PC-9 (cell line): ENCODE measurements around the gene SEC61B. TPM values are rescaled to one million over a fixed set of nuclear protein-coding genes. Genes with fewer than 3 reads are reported as not detected.

Experiments
- BruUV-seq: library from RNA; stranded (reverse); fragments of 400-500 nt; replicated peaks from 2 replicates; lab custom pipeline; 2021; lab: Mats Ljungman, UMichigan
- CTCF ChIA-PET: fragments of 300-600 bp; sonication (Branson Sonifier 250); formaldehyde crosslinking; loops from one replicate; lab custom pipeline; 2022; ENCODE audit warnings: antibody characterized with exemption; lab: Charles Lee
- POLR2A ChIA-PET: fragments of 300-600 bp; sonication (Branson Sonifier 250); formaldehyde crosslinking; loops from one replicate; lab custom pipeline; 2022; ENCODE audit warnings: antibody characterized with exemption; ENCODE audit not compliant: unreplicated experiment; lab: Charles Lee
- DNase-seq, 2 experiments: peaks; one replicate each; pipeline versions ENCODE4 v3.0.0 to v3.0.0-alpha.2; 2015 to 2022; ENCODE audit warnings: mixed read lengths in 1 of 2
- H2AFZ ChIP-seq: fragments of 200-600 bp; sonication (generic); 2 replicates; pipeline ENCODE4 v1.8.1; 2017; ENCODE audit warnings: antibody characterized with exemption
- H3F3A ChIP-seq: fragments of 200-600 bp; sonication (generic); 2 replicates; pipeline ENCODE4 v1.8.1; 2017; ENCODE audit warnings: antibody characterized with exemption, mild to moderate bottlenecking, low read depth; ENCODE audit not compliant: insufficient read depth
- H3K27ac ChIP-seq: fragments of 200-600 bp; sonication (generic); 2 replicates; pipeline ENCODE4 v1.6.1; 2016; ENCODE audit warnings: mixed run types
- H3K27me3 ChIP-seq: fragments of 200-600 bp; sonication (generic); 2 replicates; pipeline ENCODE4 v1.6.1; 2016; ENCODE audit warnings: low read depth, mixed run types; ENCODE audit not compliant: insufficient read depth
- H3K36me3 ChIP-seq: fragments of 200-600 bp; sonication (generic); 2 replicates; pipeline ENCODE4 v1.6.1; 2016; ENCODE audit warnings: low read depth, mixed run types
- H3K4me1 ChIP-seq: fragments of 200-600 bp; sonication (generic); replicated peaks from 2 replicates; pipeline ENCODE4 v1.6.1; 2016; ENCODE audit warnings: mixed run types; ENCODE audit not compliant: insufficient read depth
- H3K4me2 ChIP-seq: fragments of 200-600 bp; sonication (generic); 2 replicates; pipeline ENCODE4 v1.6.1; 2017; ENCODE audit warnings: mixed run types
- H3K4me3 ChIP-seq: fragments of 200-600 bp; sonication (generic); 2 replicates; pipeline ENCODE4 v1.6.1; 2016; ENCODE audit warnings: mixed run types
- H3K79me2 ChIP-seq: fragments of 200-600 bp; sonication (generic); 2 replicates; pipeline ENCODE4 v1.6.1; 2017; ENCODE audit warnings: low read depth, mixed run types
- H3K9me2 ChIP-seq: fragments of 200-600 bp; sonication (generic); 2 replicates; pipeline ENCODE4 v1.8.1; 2017; ENCODE audit warnings: mild to moderate bottlenecking; ENCODE audit not compliant: insufficient read depth
- H3K9me3 ChIP-seq: fragments of 200-600 bp; sonication (generic); 2 replicates; pipeline ENCODE4 v1.8.1; 2016; ENCODE audit warnings: low read depth; ENCODE audit not compliant: insufficient read depth
- H4K20me1 ChIP-seq: fragments of 200-600 bp; sonication (generic); 2 replicates; pipeline ENCODE4 v1.8.1; 2017; ENCODE audit not compliant: insufficient read depth
- EZH2 ChIP-seq: fragments of 200-600 bp; sonication (generic); IDR thresholded peaks from 2 replicates; pipeline ENCODE4 v1.8.0; 2017; ENCODE audit warnings: antibody characterized with exemption, low read depth
- intact Hi-C: fragments of 100-400 bp; cut with micrococcal nuclease; formaldehyde crosslinking; loops from one replicate; pipeline ENCODE4 v1.10.0; 2022; ENCODE audit not compliant: unreplicated experiment
- total RNA-seq: library from RNA; stranded (reverse); gene quantifications from 2 replicates; pipeline ENCODE4 v1.2.3, GENCODE V29; 2021
- TF ChIP-seq, protein P1 (sequence below): fragments of 200-600 bp; sonication (generic); conservative IDR thresholded peaks from 2 replicates; pipeline ENCODE4 v1.6.1; 2017; ENCODE audit warnings: mixed run types, antibody characterized with exemption, mild to moderate bottlenecking, moderate library complexity

The SEC61B gene
- total RNA-seq, 1 experiment from 2014 or later, result 163 TPM

DNA sequence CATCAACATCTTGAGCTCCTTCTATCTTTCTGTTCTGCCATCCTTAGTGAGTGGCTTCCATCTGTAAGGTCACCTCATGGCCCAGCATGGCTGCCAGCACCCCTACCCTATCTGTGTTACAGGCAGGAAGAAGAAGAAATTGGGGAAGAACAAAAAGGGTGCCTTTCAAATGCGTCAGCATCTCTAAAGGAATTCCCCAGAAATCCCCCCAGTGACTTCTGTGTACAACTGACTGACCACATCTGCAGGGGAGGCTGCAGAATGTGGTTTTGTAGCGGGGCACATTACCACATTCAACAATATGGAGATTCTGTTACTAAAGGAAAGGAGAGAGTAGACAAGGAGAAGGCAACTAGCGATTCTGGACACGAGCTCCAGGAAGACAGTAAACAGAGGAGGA, 40.5 kb upstream of the SEC61B start:
- no peaks in the 10 kb centered on the region for H3K27me3 ChIP-seq
- no peaks in the 10 kb centered on the region for H3K36me3 ChIP-seq
- H3K27ac ChIP-seq, result no peak overlapping the region
- H4K20me1 ChIP-seq, result no peaks in the 10 kb centered on the region
- no peak overlapping the region for H2AFZ ChIP-seq
- TF ChIP-seq EZH2, result no peak
- TF ChIP-seq, protein P1, sequence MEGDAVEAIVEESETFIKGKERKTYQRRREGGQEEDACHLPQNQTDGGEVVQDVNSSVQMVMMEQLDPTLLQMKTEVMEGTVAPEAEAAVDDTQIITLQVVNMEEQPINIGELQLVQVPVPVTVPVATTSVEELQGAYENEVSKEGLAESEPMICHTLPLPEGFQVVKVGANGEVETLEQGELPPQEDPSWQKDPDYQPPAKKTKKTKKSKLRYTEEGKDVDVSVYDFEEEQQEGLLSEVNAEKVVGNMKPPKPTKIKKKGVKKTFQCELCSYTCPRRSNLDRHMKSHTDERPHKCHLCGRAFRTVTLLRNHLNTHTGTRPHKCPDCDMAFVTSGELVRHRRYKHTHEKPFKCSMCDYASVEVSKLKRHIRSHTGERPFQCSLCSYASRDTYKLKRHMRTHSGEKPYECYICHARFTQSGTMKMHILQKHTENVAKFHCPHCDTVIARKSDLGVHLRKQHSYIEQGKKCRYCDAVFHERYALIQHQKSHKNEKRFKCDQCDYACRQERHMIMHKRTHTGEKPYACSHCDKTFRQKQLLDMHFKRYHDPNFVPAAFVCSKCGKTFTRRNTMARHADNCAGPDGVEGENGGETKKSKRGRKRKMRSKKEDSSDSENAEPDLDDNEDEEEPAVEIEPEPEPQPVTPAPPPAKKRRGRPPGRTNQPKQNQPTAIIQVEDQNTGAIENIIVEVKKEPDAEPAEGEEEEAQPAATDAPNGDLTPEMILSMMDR, result no peak
- H3K9me2 ChIP-seq, result no peaks in the 10 kb centered on the region
- DNase-seq, result no peak
- no peaks in the 10 kb centered on the region for H3K4me1 ChIP-seq
- intact Hi-C loops, result loop anchor here (5.0 to 10.0 kb wide), 4 partner anchors 86 to 1416 kb away; no protein-coding TSS in a partner anchor
- H3K4me2 ChIP-seq, result no peak overlapping the region
- no peaks in the 10 kb centered on the region for H3F3A ChIP-seq
- ChIA-PET POLR2A (no interaction called here), CTCF (no interaction called here)
- BruUV-seq, result no TSS peak
- no peaks in the 10 kb centered on the region for H3K9me3 ChIP-seq
- no peak overlapping the region for H3K4me3 ChIP-seq
- no peaks in the 10 kb centered on the region for H3K79me2 ChIP-seq

DNA sequence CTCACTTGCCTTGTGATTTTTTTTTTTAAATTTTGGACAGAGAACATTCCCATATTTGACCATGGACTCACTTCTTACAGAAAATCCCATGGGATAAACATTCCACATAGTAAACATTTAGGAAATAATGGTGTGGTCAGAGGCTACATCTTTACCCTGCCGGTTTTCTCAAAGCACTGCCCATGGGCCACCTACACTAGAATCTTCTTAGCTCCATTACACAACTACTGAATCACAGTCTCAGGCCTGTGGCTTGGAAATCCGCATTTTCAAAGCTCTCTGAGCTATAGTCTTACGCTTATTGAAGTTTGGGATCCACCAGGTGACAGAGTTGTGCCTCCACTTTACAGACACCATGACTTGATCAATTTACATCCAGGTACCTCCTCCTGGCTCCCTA, 39.7 kb upstream of the SEC61B start:
- Histone ChIP-seq H3K4me1 (no peaks in the 10 kb centered on the region), H3K9me2 (no peaks in the 10 kb centered on the region), H3K4me2 (no peak overlapping the region), H3K4me3 (no peak overlapping the region), H4K20me1 (no peaks in the 10 kb centered on the region), H2AFZ (no peak overlapping the region), H3K9me3 (no peaks in the 10 kb centered on the region), H3F3A (no peaks in the 10 kb centered on the region), H3K27me3 (no peaks in the 10 kb centered on the region), H3K27ac (no peak overlapping the region), H3K79me2 (no peaks in the 10 kb centered on the region), H3K36me3 (no peaks in the 10 kb centered on the region)
- BruUV-seq, result no TSS peak
- DNase-seq, result no peak
- ChIA-PET POLR2A (no interaction called here), CTCF (interaction anchor here (0.5 kb wide), 1 partner anchor 955 kb away, joined by 3 read pairs; no protein-coding TSS in a partner anchor)
- intact Hi-C loops, result loop anchor here (5.0 to 10.0 kb wide), 4 partner anchors 85 to 1415 kb away; no protein-coding TSS in a partner anchor
- no peak for TF ChIP-seq EZH2
- TF ChIP-seq, protein P1, result no peak

DNA sequence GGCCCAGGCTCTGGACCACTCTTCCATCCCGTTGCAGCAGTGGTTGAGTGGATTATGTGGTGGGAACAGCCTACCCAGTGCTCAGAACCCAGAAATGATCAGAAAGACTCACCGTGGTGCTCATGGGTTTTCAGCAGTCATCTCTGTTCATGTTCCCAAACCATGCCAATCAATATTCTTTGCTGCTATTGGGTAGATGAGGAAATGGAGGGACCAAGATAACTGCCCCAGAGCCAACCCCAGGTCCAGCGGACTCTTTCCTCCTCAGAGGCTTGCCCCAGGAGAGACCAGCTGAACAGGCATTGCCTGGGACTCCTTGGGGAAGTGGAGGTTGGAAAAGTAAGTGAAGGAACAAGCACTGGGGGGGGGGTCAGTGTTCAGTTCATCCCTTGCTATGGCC, 38.5 kb upstream of the SEC61B start:
- Histone ChIP-seq H3K27ac (no peak overlapping the region), H3K9me2 (no peaks in the 10 kb centered on the region), H3F3A (no peaks in the 10 kb centered on the region), H3K9me3 (no peaks in the 10 kb centered on the region), H4K20me1 (no peaks in the 10 kb centered on the region), H2AFZ (no peak overlapping the region), H3K79me2 (no peaks in the 10 kb centered on the region), H3K36me3 (no peaks in the 10 kb centered on the region), H3K4me1 (no peaks in the 10 kb centered on the region), H3K4me3 (no peak overlapping the region), H3K27me3 (no peaks in the 10 kb centered on the region), H3K4me2 (no peak overlapping the region)
- ChIA-PET CTCF (no interaction called here), POLR2A (no interaction called here)
- BruUV-seq, result no TSS peak
- no peak for TF ChIP-seq EZH2
- TF ChIP-seq, protein P1, result no peak
- no peak for DNase-seq
- intact Hi-C loops, result loop anchor here (5.0 to 10.0 kb wide), 4 partner anchors 84 to 1414 kb away; no protein-coding TSS in a partner anchor
